Activated T-cell treated with anti-CD3 and anti-CD28 coated beads for 4 hours (primary cell): ENCODE measurements around the gene SLC25A10.

ENCODE experiments used
- DNase-seq: peaks from one replicate; pipeline ENCODE4 v3.0.0-alpha.2; 2020

Gene SLC25A10

GRCh38 chr17:81706757-81707624 lies 5.1 kb upstream of the SLC25A10 start:
- no peak for DNase-seq

DNA sequence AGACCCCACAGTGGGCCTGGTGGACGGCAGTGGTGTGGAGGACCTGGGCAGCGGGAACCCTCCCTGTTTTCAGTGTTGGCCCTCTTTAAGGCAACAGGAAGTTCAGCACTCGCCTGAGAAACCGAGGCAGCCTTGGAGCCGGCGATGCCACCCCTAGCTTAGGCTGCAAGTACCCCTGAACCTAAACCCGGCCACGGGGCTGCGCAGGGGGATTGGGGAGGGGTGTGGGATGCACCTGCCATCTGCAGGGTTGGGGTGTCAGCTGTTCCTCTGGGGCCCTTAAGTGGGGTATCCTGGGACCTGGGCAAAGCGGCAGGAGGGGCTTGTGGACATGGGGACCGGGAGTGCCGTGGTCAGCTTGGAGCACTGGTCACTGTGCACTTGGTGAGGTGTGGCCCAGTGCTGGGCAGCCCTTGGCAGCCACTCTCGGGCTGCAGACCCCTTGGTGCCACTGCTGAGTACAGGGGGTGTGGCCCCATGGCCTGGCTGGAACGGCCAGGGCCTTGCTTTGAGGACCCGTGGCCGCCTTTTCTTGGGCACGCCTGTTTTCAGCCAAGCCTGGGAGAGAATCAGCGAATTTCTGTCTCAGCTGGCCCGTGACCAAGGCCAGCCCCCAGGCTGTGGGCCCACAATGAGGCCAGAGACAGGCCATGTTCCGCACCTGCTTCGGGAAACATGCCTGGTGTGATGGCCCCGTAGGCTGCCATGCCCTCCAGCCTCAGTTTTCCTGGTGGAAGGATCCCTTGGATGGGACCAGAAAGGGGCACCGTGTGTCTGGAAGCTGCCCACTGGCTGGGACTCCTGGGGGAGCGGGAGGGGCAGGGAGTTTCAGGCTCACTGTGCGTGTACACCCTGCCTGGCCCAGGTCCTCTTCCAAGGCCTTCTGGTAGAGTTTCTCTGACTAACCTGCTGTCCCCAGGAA lies 4.1 kb upstream of the SLC25A10 start:
- DNase-seq = no peak

DNA sequence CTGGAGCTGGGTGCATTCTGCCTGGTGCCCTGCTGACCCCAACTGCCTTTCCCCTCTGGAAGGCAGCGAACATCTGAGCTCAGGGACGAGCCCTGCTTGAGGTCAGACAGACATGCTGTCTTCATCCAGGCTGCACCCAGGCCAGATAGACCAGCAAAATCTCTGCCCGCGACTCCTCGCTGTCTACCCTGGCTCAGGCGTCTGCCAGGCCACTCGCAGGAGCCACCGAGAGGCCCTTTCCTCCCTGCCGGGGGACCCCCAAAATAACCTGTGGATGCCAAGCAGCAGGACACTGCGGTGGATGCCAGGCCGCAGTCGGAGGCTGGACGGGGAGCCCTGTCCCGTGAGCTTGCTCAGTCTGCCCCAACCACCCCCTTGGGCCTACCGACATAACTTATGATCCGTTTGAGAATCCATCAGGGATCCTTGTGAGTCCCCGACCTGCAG lies 3.3 kb upstream of the SLC25A10 start:
- DNase-seq = no peak

- no peak for DNase-seq
These were observed 1.4 kb upstream of the SLC25A10 start for GRCh38 chr17:81710514-81711308.

DNA sequence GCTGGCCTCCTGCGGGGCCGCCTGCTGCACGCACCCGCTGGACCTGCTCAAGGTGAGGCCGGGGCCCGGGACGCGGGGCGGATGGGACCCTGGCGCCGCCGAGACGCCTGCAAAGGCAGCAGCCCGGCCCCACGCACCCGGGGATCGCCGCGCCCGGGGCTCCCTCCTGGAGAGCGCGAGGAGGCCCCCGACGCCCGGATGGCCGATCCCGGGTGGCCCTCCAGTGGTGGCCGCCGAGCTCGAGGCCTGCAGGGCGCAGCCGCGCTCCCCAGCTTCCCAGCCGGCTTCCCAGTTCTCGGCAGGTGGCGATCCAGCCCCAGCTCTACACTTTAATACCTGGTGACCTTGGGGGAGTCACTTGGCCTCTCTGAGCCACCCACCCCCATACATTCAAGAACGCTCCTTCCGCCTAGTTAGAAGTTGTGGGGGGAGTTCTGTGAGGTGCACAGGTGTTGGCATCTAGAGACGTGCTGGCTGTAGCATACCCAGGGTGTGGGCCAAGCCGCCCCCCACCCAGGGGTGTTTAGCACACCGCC lies 452 bp downstream of the SLC25A10 start:
- no peak for DNase-seq

DNA sequence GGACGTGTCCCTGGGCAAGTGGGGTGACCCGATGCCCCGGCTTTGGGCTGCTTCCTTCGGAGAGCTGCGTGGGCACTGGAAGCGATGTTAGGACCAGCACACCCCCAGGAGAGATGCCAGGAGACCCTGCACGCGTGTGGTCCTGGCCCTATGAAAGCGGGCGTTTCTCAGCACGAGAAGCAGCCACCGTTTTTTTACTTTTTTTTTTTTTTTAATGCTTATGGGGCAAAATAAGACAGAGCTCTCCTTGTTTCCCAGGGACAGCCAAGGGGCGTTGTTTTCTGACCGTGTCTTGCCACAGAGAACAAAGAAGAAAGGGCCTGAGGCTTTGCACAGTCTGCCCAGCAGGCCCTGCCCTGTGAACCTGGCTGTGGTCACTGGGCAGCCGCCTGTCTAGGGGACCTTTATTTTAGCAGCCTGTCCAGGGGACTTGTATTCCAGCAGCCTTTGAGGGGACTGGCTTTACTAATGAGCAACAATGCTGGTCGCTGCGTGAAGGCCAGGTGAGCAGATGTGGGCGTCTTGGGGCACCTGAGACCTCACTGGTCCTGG lies 996 bp downstream of the SLC25A10 start:
- no peak for DNase-seq

- no peak for DNase-seq
These were observed 1.7 kb downstream of the SLC25A10 start for GRCh38 chr17:81713556-81714411.

GRCh38 chr17:81714412-81715106 lies 2.5 kb downstream of the SLC25A10 start:
- no peak for DNase-seq

GRCh38 chr17:81715107-81715871 lies 3.2 kb downstream of the SLC25A10 start:
- no peak for DNase-seq

DNA sequence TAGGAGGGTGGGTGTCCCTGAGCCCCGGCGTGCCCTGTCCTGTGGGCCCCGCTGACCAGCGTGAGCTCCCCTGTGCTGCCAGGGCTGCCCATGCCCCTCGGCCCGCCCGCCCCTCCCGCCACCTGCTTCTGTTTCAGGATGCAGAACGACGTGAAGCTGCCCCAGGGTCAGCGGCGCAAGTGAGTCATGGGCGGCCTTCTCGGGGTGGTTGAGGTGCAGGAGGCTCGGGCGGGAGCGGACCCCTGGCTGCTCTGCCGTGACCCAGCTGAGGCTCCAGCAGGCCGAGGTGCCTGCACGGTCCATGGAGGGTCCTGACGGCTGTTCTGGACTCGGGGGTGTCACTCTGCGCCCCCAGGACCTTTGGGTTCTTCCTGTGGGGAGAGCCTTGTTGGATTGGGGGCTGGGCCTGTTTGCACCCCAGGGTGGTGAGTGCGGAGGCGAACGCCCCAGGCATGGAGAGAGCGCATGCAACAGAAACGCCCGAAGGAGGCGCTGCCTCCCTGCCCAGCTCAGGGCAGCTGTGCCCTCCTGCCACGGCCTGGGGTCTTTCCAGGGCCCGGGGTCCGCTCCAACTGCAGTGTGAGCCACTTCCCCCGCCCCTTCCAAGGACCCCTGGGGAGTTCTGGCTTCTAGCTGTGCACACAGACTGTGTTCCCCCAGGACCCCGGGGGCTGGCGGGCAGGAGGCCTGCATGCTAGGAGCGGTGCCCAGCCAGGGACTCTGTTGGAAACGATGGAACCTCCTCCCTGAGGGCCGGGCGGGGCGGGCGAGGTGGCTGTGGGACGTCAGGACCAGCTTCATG lies 4.0 kb downstream of the SLC25A10 start:
- DNase-seq = no peak

DNA sequence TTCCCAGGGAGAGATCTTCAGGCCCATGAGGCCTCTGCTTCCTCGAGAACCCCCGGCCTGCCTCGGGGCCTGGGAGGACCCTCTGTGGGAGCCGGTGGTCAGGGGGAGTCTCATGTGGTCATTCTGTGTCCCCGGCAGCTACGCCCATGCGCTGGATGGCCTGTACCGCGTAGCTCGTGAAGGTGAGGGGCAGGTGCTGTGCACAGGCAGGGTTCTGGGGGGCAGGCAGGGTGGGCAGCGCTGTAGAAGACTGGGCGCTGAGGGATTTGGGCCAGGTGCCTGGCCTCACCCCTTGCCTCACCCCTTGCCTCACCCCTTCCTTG lies 4.6 kb downstream of the SLC25A10 start:
- no peak for DNase-seq

DNA sequence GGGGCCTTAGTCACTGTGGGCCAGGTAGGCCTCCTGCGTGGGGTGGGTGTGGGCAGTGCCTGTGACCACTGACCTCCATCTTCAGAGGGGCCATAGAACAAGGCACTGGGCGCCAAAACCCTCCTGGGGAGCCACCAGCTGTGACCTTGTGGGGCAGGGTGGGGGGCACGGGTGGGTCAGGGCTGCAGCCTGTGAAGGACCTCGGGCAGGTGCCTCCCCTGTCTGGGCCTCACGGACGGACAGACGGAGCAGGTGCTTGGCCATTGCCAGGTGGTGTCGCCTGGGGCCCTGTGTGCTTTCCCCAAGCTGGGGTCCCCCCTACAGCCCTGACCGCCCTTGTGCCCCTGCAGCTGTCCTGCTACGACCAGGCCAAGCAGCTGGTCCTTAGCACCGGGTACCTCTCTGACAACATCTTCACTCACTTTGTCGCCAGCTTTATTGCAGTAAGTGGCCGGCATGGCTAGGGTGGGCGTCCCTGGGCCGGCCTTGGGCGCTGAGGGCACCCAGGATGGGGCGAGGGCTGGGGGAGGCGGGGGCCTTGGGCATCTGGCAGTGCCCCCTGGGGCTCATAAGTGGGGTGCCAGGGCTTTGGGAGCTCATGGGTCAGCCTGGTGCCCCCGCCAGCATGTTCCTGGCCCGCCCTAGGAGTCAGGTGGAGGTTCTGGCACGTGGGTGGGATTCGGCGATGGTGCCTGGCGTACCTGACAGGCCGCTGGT lies 5.1 kb downstream of the SLC25A10 start:
- DNase-seq = no peak

- DNase-seq = no peak
These were observed 5.6 kb downstream of the SLC25A10 start for GRCh38 chr17:81717766-81718089.

DNA sequence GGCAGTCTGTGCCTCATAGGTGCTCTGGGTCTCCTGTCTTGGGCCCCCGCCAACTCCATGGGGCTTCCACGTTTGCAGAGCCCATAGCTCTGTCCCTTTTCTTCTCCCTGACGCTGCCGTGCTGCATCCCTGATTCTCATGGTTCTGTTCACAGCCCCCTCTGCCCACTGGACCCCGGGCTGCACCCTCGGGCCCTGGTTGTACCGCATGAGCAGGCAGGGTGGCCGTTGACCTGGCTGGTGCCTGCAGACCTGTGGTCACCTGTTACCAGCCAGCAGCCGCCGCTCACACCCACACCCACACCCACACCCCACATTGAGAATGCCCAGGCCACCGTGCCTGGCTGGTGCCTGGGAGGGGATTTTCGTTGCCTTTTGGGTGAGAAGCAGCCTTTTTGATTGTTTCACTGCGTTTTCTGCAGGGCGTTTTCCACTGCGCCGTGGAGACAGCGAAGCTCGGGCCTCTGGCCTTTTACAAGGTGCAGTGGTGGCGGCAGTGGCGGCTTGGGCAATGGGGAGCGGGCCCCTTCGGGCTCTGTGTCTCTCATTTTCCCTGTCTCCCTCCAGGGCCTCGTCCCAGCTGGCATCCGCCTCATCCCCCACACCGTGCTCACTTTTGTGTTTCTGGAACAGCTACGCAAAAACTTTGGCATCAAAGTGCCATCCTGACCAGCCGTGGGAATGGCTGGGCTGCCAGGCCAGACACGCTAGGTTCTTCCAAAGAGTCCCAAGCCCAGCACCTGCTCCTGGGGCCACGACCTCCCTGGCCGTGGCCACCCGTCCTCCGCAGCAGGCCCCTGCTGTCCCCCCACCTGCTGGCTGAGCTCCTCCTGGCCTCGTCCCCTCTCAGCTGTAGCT lies 7.6 kb downstream of the SLC25A10 start:
- DNase-seq = no peak

DNA sequence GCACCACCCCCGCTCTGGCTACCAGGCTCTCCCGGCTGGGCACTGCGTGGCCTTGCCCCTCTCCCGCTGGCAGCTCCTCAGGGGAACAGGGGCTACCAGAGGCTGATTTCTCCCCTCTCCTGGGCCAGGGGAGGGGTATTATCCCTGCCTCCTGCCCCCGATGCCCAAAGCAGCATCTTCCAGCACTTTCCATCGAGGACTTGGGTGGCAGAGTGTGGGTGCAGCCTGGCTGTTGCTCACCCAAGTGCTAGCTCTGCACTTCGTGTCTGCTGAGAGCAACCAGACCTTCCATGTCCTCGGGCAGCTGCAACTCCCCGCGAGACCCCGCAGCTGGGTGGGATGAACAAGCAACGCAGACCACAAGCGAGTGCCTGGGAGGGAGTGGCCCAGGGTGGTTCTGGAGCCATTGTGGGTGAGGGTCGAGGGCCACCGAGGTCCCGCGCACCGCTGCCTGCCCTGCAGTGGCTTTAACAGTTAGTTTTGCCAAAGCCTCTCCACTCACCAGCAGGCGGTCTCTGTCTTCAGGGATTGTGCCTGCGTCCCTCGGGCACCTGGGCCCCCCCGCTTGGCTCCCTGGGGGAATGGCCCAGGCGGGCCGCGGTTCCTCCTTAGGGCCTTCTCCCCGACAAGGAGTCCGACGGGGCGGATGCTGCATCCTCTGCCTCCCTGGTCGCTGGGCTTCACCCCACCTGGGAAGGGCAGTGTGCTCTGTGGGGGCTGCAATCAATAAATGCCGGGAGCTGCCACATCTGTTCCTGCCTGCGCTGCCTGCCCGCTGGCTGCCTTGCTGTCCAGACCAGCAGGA lies 8.4 kb downstream of the SLC25A10 start:
- no peak for DNase-seq
